NCI-H2107 treated with DMSO at 0.1 percent for 48 hours (cell line): ENCODE measurements around the gene TBX1.

Source experiments
- DNase-seq: peaks from one replicate; lab custom pipeline; 2025; ENCODE audit not compliant: unreplicated experiment; lab: John Stamatoyannopoulos, UW

The TBX1 gene

GRCh38 chr22:19798003-19798665 is 37.6 kb downstream of the TBX1 start:
- no peak for DNase-seq

- DNase-seq, result no peak
These were observed 38.3 kb downstream of the TBX1 start for GRCh38 chr22:19798891-19799293.

GRCh38 chr22:19799322-19800190 is 39.0 kb downstream of the TBX1 start:
- no peak for DNase-seq

- no peak for DNase-seq
These were observed 39.7 kb downstream of the TBX1 start for GRCh38 chr22:19800306-19800705.

- no peak for DNase-seq
These were observed 40.2 kb downstream of the TBX1 start for GRCh38 chr22:19800761-19801244.

- DNase-seq, result no peak
These were observed 40.9 kb downstream of the TBX1 start for GRCh38 chr22:19801340-19802000.

- no peak for DNase-seq
These were observed 41.7 kb downstream of the TBX1 start for GRCh38 chr22:19802001-19802893.

GRCh38 chr22:19802894-19803735 is 42.5 kb downstream of the TBX1 start:
- no peak for DNase-seq

GRCh38 chr22:19803736-19804267 is 43.2 kb downstream of the TBX1 start:
- DNase-seq, result no peak

- no peak for DNase-seq
These were observed 45.2 kb downstream of the TBX1 start for GRCh38 chr22:19805821-19806212.

- DNase-seq, result peak; percentile 0
These were observed 45.9 kb downstream of the TBX1 start for GRCh38 chr22:19806213-19807160.

- no peak for DNase-seq
These were observed 46.8 kb downstream of the TBX1 start for GRCh38 chr22:19807161-19807913.

GRCh38 chr22:19807914-19808872 is 47.6 kb downstream of the TBX1 start:
- no peak for DNase-seq

GRCh38 chr22:19808873-19809478 is 48.4 kb downstream of the TBX1 start:
- no peak for DNase-seq

GRCh38 chr22:19809741-19810140 is 49.2 kb downstream of the TBX1 start:
- DNase-seq, result no peak
